Measurements from ENCODE around the gene PKP2.

DNA sequence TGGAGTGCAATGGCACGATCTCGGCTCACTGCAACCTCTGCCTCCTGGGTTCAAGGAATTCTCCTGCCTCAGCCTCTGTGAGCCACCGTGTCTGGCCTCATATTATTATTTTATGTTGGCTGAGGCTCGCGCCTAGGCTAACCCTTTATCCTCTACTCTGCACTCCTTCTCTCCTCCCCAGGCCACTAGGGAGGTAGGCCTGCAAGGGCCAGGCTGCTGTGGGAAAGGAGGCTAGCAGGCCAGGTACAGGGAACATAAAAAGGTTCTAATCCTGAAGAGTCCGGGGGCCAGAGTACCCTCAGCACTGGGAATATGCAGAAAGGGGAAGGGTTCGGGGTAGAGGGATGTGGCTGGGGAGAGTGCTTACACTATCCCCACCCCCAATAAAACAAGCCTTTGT, 14.9 kb downstream of the PKP2 start:
- TF ChIP-seq CTCF (IDR thresholded peaks at IDR 0.05; ENCODE audit: insufficient read depth, low read length) (no peak), POLR2AphosphoS5 (IDR thresholded peaks at IDR 0.05; ENCODE audit: low read depth) (no peak)
